Stimulated activated CD4-positive, alpha-beta T cell treated with anti-CD3 and anti-CD28 coated beads, Interleukin-4, amount 100 ng/mL, for 1 hour (primary cell): ENCODE measurements around the gene NKD2.
"Not testable (repeated sequence)": the region's sequence is repeated elsewhere in the genome, so short reads cannot be mapped to it uniquely, and the experiment has no call there.

Experiments
- DNase-seq: peaks from one replicate; pipeline ENCODE4 v3.0.0-alpha.2; 2020

NKD2 gene

GRCh38 chr5:1075931-1076330 is 67.3 kb downstream of the NKD2 start:
- no peak for DNase-seq

- DNase-seq = no peak
These were observed 67.8 kb downstream of the NKD2 start for GRCh38 chr5:1076406-1076805.

- DNase-seq = no peak
These were observed 68.4 kb downstream of the NKD2 start for GRCh38 chr5:1077026-1077425.

GRCh38 chr5:1077491-1078020 is 69.0 kb downstream of the NKD2 start:
- DNase-seq = no peak

GRCh38 chr5:1078206-1078605 is 69.6 kb downstream of the NKD2 start:
- DNase-seq = no peak

GRCh38 chr5:1078851-1079250 is 70.2 kb downstream of the NKD2 start:
- DNase-seq = no peak

- DNase-seq = no peak
These were observed 70.9 kb downstream of the NKD2 start for GRCh38 chr5:1079486-1079885.

- no peak for DNase-seq
These were observed 71.4 kb downstream of the NKD2 start for GRCh38 chr5:1079961-1080360.

- DNase-seq = no peak
These were observed 71.8 kb downstream of the NKD2 start for GRCh38 chr5:1080432-1080831.

GRCh38 chr5:1081519-1081918 is 72.9 kb downstream of the NKD2 start:
- DNase-seq = no peak

- DNase-seq = not testable (repeated sequence)
These were observed 74.4 kb downstream of the NKD2 start for GRCh38 chr5:1083026-1083425.

- no peak for DNase-seq
These were observed 75.4 kb downstream of the NKD2 start for GRCh38 chr5:1083823-1084605.

GRCh38 chr5:1085391-1085790 is 76.8 kb downstream of the NKD2 start:
- DNase-seq = no peak

GRCh38 chr5:1086137-1086536 is 77.5 kb downstream of the NKD2 start:
- no peak for DNase-seq

GRCh38 chr5:1086871-1087270 is 78.3 kb downstream of the NKD2 start:
- DNase-seq = no peak

GRCh38 chr5:1087428-1087827 is 78.8 kb downstream of the NKD2 start:
- DNase-seq = no peak

GRCh38 chr5:1088031-1088430 is 79.4 kb downstream of the NKD2 start:
- DNase-seq = no peak
